Parathyroid adenoma (tissue), 2 donors: ENCODE results near the gene SURF1.

ENCODE experiments used
- H2AFZ ChIP-seq: fragments of 300-600 bp; sonication (generic); one replicate; pipeline ENCODE4 v1.7.0; 2017; ENCODE audit warnings: antibody characterized with exemption, mild to moderate bottlenecking
- H3K27ac ChIP-seq: fragments of 300-600 bp; sonication (generic); one replicate; pipeline ENCODE4 v1.7.0; 2017
- H3K27me3 ChIP-seq: fragments of 300-600 bp; sonication (generic); one replicate; pipeline ENCODE4 v1.7.0; 2017; ENCODE audit warnings: low read length; ENCODE audit not compliant: control insufficient read depth, insufficient read depth
- H3K36me3 ChIP-seq: fragments of 300-600 bp; sonication (generic); one replicate; pipeline ENCODE4 v1.7.0; 2017; ENCODE audit warnings: low read length; ENCODE audit not compliant: control insufficient read depth, insufficient read depth
- H3K4me1 ChIP-seq: fragments of 300-600 bp; sonication (generic); one replicate; pipeline ENCODE4 v1.7.0; 2017; ENCODE audit warnings: control low read depth
- H3K4me2 ChIP-seq: fragments of 300-600 bp; sonication (generic); one replicate; pipeline ENCODE4 v1.7.0; 2017; ENCODE audit warnings: low read length
- H3K4me3 ChIP-seq: fragments of 300-600 bp; sonication (generic); one replicate; pipeline ENCODE4 v1.7.0; 2017; ENCODE audit warnings: low read depth, low read length
- H3K79me2 ChIP-seq: fragments of 300-600 bp; sonication (generic); one replicate; pipeline ENCODE4 v1.7.0; 2017; ENCODE audit warnings: control low read depth
- H3K9ac ChIP-seq: fragments of 300-600 bp; sonication (generic); one replicate; pipeline ENCODE4 v1.7.0; 2017; ENCODE audit warnings: mild to moderate bottlenecking
- H3K9me3 ChIP-seq: fragments of 300-600 bp; sonication (generic); one replicate; pipeline ENCODE4 v1.7.0; 2017; ENCODE audit warnings: low read length; ENCODE audit not compliant: control insufficient read depth
- CTCF ChIP-seq: fragments of 300-600 bp; sonication (generic); IDR thresholded peaks from one replicate; pipeline ENCODE4 v1.7.0; 2017; ENCODE audit warnings: antibody characterized with exemption, mild to moderate bottlenecking
- donor health status: primary hyperparathyroidism.

SURF1 gene

GRCh38 chr9:133352635-133353340 is 3.5 kb downstream of the SURF1 start:
- no peak for TF ChIP-seq CTCF
- Histone ChIP-seq H3K4me1 (peaks cover 6% of the 10 kb centered on the region), H3K9me3 (no peaks in the 10 kb centered on the region), H3K4me2 (no peak overlapping the region), H2AFZ (no peak overlapping the region), H3K27me3 (no peaks in the 10 kb centered on the region), H3K4me3 (no peak overlapping the region), H3K27ac (no peak overlapping the region), H3K36me3 (no peaks in the 10 kb centered on the region), H3K79me2 (no peaks in the 10 kb centered on the region), H3K9ac (no peak overlapping the region)

GRCh38 chr9:133351908-133352634 is 4.2 kb downstream of the SURF1 start:
- Histone ChIP-seq H3K36me3 (no peaks in the 10 kb centered on the region), H3K4me2 (no peak overlapping the region), H3K27ac (no peak overlapping the region), H3K79me2 (no peaks in the 10 kb centered on the region), H3K4me1 (peaks cover 5% of the 10 kb centered on the region), H2AFZ (no peak overlapping the region), H3K9ac (no peak overlapping the region), H3K9me3 (no peaks in the 10 kb centered on the region), H3K27me3 (no peaks in the 10 kb centered on the region), H3K4me3 (no peak overlapping the region)
- peak; percentile 14 for TF ChIP-seq CTCF

GRCh38 chr9:133351526-133351907 is 4.8 kb downstream of the SURF1 start:
- no peak overlapping the region for H3K4me3 ChIP-seq
- no peaks in the 10 kb centered on the region for H3K36me3 ChIP-seq
- no peak overlapping the region for H3K27ac ChIP-seq
- H3K9ac ChIP-seq = no peak overlapping the region
- peaks cover 3% of the 10 kb centered on the region for H3K4me1 ChIP-seq
- H2AFZ ChIP-seq = no peak overlapping the region
- no peaks in the 10 kb centered on the region for H3K9me3 ChIP-seq
- H3K79me2 ChIP-seq = no peaks in the 10 kb centered on the region
- H3K4me2 ChIP-seq = no peak overlapping the region
- H3K27me3 ChIP-seq = no peaks in the 10 kb centered on the region
- TF ChIP-seq CTCF = no peak

GRCh38 chr9:133349965-133350616 is 6.2 kb downstream of the SURF1 start:
- Histone ChIP-seq H3K27me3 (no peaks in the 10 kb centered on the region), H3K27ac (no peak overlapping the region), H3K36me3 (no peaks in the 10 kb centered on the region), H3K79me2 (no peaks in the 10 kb centered on the region), H2AFZ (no peak overlapping the region), H3K4me3 (no peak overlapping the region), H3K9ac (no peak overlapping the region), H3K9me3 (no peaks in the 10 kb centered on the region), H3K4me2 (no peak overlapping the region), H3K4me1 (peaks cover 3% of the 10 kb centered on the region)
- no peak for TF ChIP-seq CTCF
